AG04450 (cell line): Measurements from ENCODE around the gene GPRIN2. TPM values are rescaled to one million over a fixed set of nuclear protein-coding genes. Genes with fewer than 3 reads are reported as not detected.

ENCODE experiments used
- polyA plus RNA-seq: library from polyadenylated mRNA; depleted of rRNA; stranded (reverse); fragments of >200 nt; gene quantifications from 2 replicates; pipeline ENCODE4 v1.2.3, GENCODE V29; 2011; rRNA removed

GPRIN2 gene
- polyA plus RNA-seq, 1 experiment, result not detected

Other genes starting within 250 kb of the GPRIN2 start
- 0.06 and 0.10 TPM in 2 replicates for gene ANXA8L1, start 180.9 kb downstream of the GPRIN2 start, polyA plus RNA-seq
- 0.17 and 0.36 TPM in 2 replicates for gene NPY4R, start 90.7 kb downstream of the GPRIN2 start, polyA plus RNA-seq
- 0.15 and 0.20 TPM in 2 replicates for gene SYT15, start 22.5 kb upstream of the GPRIN2 start, polyA plus RNA-seq